SH-SY5Y (cell line): ENCODE measurements around the gene FOXP1.

ENCODE experiments used
- GATA2 ChIP-seq: IDR thresholded peaks from 2 replicates; pipeline ENCODE4 v1.6.1; 2011; ENCODE audit warnings: mild to moderate bottlenecking, low read depth, low read length
- GATA3 ChIP-seq: IDR thresholded peaks from 2 replicates; pipeline ENCODE4 v1.6.1; 2011; ENCODE audit warnings: low read depth, mild to moderate bottlenecking, low read length, moderate library complexity

DNA sequence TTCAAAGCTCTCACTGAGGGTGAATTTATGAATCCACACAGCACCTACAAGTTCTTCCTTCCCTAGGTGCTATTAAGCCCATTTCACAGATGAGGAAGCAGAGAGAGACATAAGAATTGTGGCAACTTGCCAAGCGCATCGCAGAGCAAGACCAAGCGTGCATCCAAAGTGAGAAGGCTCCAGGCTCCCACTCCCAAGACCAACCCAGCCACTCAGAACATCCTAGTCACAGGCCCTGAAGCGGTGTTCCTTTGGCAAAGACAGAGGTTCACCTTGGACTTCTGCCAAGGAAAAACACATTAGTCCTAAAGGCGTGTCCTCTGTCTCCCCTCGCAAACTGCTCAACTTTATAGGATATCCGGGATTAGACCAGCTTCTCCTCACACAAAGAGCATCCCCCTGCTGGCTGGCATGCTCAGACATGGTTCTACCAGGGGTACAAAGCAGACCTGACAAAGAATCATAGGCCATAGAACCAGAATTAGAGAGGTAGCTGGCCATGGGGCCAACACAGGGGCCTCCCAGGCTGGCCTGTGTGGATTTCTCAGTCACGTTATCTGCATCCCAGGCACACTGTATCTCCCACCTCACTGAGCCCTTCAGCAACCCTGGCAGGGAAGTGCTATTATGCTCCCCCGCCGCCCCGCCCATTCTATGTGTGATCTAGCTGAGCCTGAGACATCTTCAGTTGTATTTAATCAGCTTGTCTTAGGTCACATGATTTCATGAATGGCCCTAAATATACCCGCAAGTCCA, 160.2 kb downstream of the FOXP1 start:
- no peak for TF ChIP-seq GATA2
- TF ChIP-seq GATA3 = no peak
